OCI-LY3 (cell line): ENCODE results near the gene IRF9.
A peak's percentile ranks its signal among the peaks of the same experiment; 100 is the strongest.

ENCODE experiments used
- H2AFZ ChIP-seq: fragments of 200-600, 300-600 bp; shearing (Covaris generic); 2 replicates; pipeline ENCODE4 v1.6.0; 2014; ENCODE audit warnings: antibody characterized with exemption, low read depth, low read length
- H3K27ac ChIP-seq: fragments of 200-600, 300-600 bp; sonication (generic); 2 replicates; pipeline ENCODE4 v1.5.1; 2014; ENCODE audit warnings: mild to moderate bottlenecking, low read length, moderate library complexity, mixed read lengths
- H3K27me3 ChIP-seq: fragments of 200-600, 300-600 bp; sonication (generic); 2 replicates; pipeline ENCODE4 v1.6.1; 2014; ENCODE audit warnings: low read depth, low read length, mixed read lengths
- H3K36me3 ChIP-seq: fragments of 200-600, 300-600 bp; sonication (generic); replicated peaks from 2 replicates; pipeline ENCODE3; 2014; ENCODE audit warnings: low read depth, low read length, mixed read lengths
- H3K4me1 ChIP-seq: fragments of 300-600, 200-600 bp; sonication (generic); 2 replicates; pipeline ENCODE4 v1.6.1; 2014; ENCODE audit warnings: low read length, mixed read lengths
- H3K4me2 ChIP-seq: fragments of 200-600, 300-600 bp; sonication (generic); 2 replicates; pipeline ENCODE4 v1.6.1; 2014; ENCODE audit warnings: low read length, mixed read lengths
- H3K4me3 ChIP-seq: fragments of 300-600, 200-600 bp; sonication (generic); 2 replicates; pipeline ENCODE4 v1.5.1; 2014; ENCODE audit warnings: antibody characterized with exemption, mild to moderate bottlenecking, low read length, moderate library complexity
- H3K79me2 ChIP-seq: fragments of 300-600, 200-600 bp; shearing (Covaris generic); 2 replicates; pipeline ENCODE4 v1.6.1; 2014; ENCODE audit warnings: mild to moderate bottlenecking, low read length, mixed read lengths
- H3K9ac ChIP-seq: fragments of 300-600, 200-600 bp; shearing (Covaris generic); 2 replicates; pipeline ENCODE4 v1.6.0; 2014; ENCODE audit warnings: mild to moderate bottlenecking, low read length, moderate library complexity
- H3K9me3 ChIP-seq: fragments of 200-600, 300-600 bp; shearing (Covaris generic); 2 replicates; pipeline ENCODE4 v1.6.1; 2014; ENCODE audit warnings: low read length, mixed read lengths; ENCODE audit not compliant: insufficient read depth
- H4K20me1 ChIP-seq: fragments of 200-600, 300-600 bp; sonication (generic); 2 replicates; pipeline ENCODE4 v1.6.1; 2016; ENCODE audit warnings: low read length, mixed read lengths; ENCODE audit not compliant: insufficient read depth
- CTCF ChIP-seq: fragments of 200-600, 300-600 bp; sonication (generic); IDR thresholded peaks from 2 replicates; pipeline ENCODE4 v1.5.1; 2014; ENCODE audit warnings: antibody characterized with exemption, low read length, low read depth
- EZH2phosphoT487 ChIP-seq: fragments of 200-600 bp; shearing (Covaris generic); IDR thresholded peaks from 2 replicates; pipeline ENCODE4 v1.6.1; 2018; ENCODE audit warnings: antibody characterized with exemption, mixed run types, low read depth

IRF9 gene

GRCh38 chr14:24189059-24189375 lies 28.0 kb downstream of the IRF9 start:
- Histone ChIP-seq H3K36me3 (peaks cover 54% of the 10 kb centered on the region), H3K4me2 (peak overlapping the region; percentile 99), H3K27ac (no peak overlapping the region), H4K20me1 (no peaks in the 10 kb centered on the region), H3K9ac (peak overlapping the region; percentile 53), H3K27me3 (no peaks in the 10 kb centered on the region), H3K4me1 (peaks cover 15% of the 10 kb centered on the region), H3K9me3 (no peaks in the 10 kb centered on the region), H3K79me2 (peaks cover 41% of the 10 kb centered on the region), H2AFZ (no peak overlapping the region), H3K4me3 (peak overlapping the region; percentile 99)
- TF ChIP-seq CTCF (no peak), EZH2phosphoT487 (no peak)

GRCh38 chr14:24189460-24189859 lies 28.4 kb downstream of the IRF9 start:
- peak overlapping the region; percentile 99 for H3K4me2 ChIP-seq
- TF ChIP-seq CTCF: no peak
- TF ChIP-seq EZH2phosphoT487: no peak
- H3K27ac ChIP-seq: no peak overlapping the region
- H3K9ac ChIP-seq: peak overlapping the region; percentile 53; the same call in 1 of the 2 replicates
- no peaks in the 10 kb centered on the region for H4K20me1 ChIP-seq
- peaks cover 20% of the 10 kb centered on the region for H3K4me1 ChIP-seq
- no peak overlapping the region for H2AFZ ChIP-seq
- no peaks in the 10 kb centered on the region for H3K27me3 ChIP-seq
- peaks cover 54% of the 10 kb centered on the region for H3K36me3 ChIP-seq
- H3K9me3 ChIP-seq: no peaks in the 10 kb centered on the region
- peaks cover 45% of the 10 kb centered on the region for H3K79me2 ChIP-seq
- peak overlapping the region; percentile 99 for H3K4me3 ChIP-seq

GRCh38 chr14:24190416-24190815 lies 29.4 kb downstream of the IRF9 start:
- H4K20me1 ChIP-seq: no peaks in the 10 kb centered on the region
- peaks cover 46% of the 10 kb centered on the region for H3K36me3 ChIP-seq
- no peak overlapping the region for H3K4me2 ChIP-seq
- no peaks in the 10 kb centered on the region for H3K27me3 ChIP-seq
- H2AFZ ChIP-seq: no peak overlapping the region
- no peak overlapping the region for H3K27ac ChIP-seq
- peaks cover 55% of the 10 kb centered on the region for H3K79me2 ChIP-seq
- H3K9me3 ChIP-seq: no peaks in the 10 kb centered on the region
- no peak overlapping the region for H3K4me3 ChIP-seq
- peaks cover 26% of the 10 kb centered on the region for H3K4me1 ChIP-seq
- TF ChIP-seq EZH2phosphoT487 (no peak), CTCF (no peak)
- H3K9ac ChIP-seq: no peak overlapping the region

- Histone ChIP-seq H3K9me3 (no peaks in the 10 kb centered on the region), H3K27me3 (no peaks in the 10 kb centered on the region), H3K27ac (no peak overlapping the region), H3K79me2 (peaks cover 56% of the 10 kb centered on the region), H3K4me2 (no peak overlapping the region), H4K20me1 (no peaks in the 10 kb centered on the region), H3K4me1 (peaks cover 23% of the 10 kb centered on the region), H3K4me3 (no peak overlapping the region), H3K9ac (no peak overlapping the region), H3K36me3 (peaks cover 27% of the 10 kb centered on the region), H2AFZ (no peak overlapping the region)
- TF ChIP-seq CTCF: no peak
- no peak for TF ChIP-seq EZH2phosphoT487
These were observed 31.9 kb downstream of the IRF9 start for GRCh38 chr14:24192933-24193332.
